Transverse colon (tissue), 4 donors: ENCODE data around the gene ADAM12.

Experiments used
- POLR2A ChIP-seq: fragments of 450-650 bp; IDR thresholded peaks from one replicate; pipeline ENCODE4 v1.6.1; 2016; ENCODE audit warnings: antibody characterized with exemption, mild to moderate bottlenecking, moderate library complexity
- POLR2AphosphoS5 ChIP-seq, 3 donors: sonication (generic); formaldehyde crosslinking; IDR thresholded peaks; one replicate each; pipeline ENCODE4 v1.6.1; 2016; ENCODE audit warnings: antibody characterized with exemption in 3 of 3
- TF ChIP-seq, protein P1 (sequence below), 5 experiments: fragments of 200-600 bp in 3 of 5; fragments of 450-650 bp in 2 of 5; sonication (generic) in 3 of 5; IDR thresholded peaks; 1 replicate in 2 of 5; 2 replicates in 3 of 5; pipeline ENCODE4 v1.5.1; 2016 to 2017; ENCODE audit warnings: antibody characterized with exemption in 5 of 5, inconsistent platforms in 3 of 5, mild to moderate bottlenecking in 2 of 5, moderate library complexity in 1 of 5

DNA sequence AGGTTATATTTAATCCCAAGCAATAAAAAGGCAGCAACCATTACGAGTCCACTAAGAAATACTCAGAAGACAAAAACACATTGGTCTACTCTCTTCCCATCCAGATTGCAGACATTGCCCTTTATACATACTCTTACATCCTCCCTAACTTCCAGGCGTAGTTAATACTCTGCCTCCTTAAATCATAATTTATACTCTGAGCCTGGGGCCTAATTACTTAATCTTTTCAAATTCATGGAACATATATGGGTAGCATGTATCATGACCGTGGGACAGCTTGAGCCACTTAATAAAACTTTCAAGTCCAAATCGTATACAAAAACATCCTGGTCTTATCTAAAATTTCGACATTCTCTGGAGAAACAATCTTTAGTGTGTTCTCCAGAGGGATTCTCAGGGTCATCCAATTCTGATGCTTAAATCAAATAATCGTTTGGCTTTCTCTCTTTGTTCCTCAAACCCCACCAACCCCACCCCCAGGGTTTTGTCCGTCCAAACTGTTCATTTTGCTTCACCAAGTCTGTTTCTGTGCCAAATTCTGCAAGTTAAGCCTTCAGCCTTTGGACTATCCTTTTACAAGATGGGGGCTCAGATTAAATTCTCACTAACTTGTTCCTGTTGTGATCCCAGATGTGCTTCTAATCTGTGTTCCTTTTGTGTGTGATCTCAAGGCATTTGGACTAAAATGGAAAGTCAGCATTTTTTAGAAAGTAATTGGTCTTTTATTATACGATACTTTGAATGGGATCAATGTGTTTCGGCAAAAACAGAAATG is 86.4 kb downstream of the ADAM12 start:
- TF ChIP-seq, protein P1, sequence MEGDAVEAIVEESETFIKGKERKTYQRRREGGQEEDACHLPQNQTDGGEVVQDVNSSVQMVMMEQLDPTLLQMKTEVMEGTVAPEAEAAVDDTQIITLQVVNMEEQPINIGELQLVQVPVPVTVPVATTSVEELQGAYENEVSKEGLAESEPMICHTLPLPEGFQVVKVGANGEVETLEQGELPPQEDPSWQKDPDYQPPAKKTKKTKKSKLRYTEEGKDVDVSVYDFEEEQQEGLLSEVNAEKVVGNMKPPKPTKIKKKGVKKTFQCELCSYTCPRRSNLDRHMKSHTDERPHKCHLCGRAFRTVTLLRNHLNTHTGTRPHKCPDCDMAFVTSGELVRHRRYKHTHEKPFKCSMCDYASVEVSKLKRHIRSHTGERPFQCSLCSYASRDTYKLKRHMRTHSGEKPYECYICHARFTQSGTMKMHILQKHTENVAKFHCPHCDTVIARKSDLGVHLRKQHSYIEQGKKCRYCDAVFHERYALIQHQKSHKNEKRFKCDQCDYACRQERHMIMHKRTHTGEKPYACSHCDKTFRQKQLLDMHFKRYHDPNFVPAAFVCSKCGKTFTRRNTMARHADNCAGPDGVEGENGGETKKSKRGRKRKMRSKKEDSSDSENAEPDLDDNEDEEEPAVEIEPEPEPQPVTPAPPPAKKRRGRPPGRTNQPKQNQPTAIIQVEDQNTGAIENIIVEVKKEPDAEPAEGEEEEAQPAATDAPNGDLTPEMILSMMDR (IDR thresholded peaks at IDR 0.05) = no peak
- TF ChIP-seq POLR2AphosphoS5 (IDR thresholded peaks at IDR 0.05) (no peak), POLR2A (no peak)
